Mesothelial cell of epicardium (in vitro differentiated cells): ENCODE measurements around the gene CCDC70. TPM values are rescaled to one million over a fixed set of nuclear protein-coding genes. Genes with fewer than 3 reads are reported as not detected.

Experiments used
- DNase-seq, 2 experiments: peaks; one replicate each; pipeline ENCODE4 v3.0.0; 2021; ENCODE audit warnings: low spot score in 2 of 2; ENCODE audit not compliant: unreplicated experiment in 2 of 2
- H3K27ac Mint-ChIP-seq: 2 replicates; pipeline ENCODE4 v1.8.0; 2021; ENCODE audit warnings: mixed read lengths
- H3K27me3 Mint-ChIP-seq: 2 replicates; pipeline ENCODE4 v1.8.0; 2021; ENCODE audit warnings: low read depth, mixed read lengths
- H3K36me3 Mint-ChIP-seq: 2 replicates; pipeline ENCODE4 v1.8.0; 2021; ENCODE audit warnings: mixed read lengths
- H3K4me1 Mint-ChIP-seq: 2 replicates; pipeline ENCODE4 v1.8.0; 2021; ENCODE audit warnings: mixed read lengths
- H3K4me3 Mint-ChIP-seq: 2 replicates; pipeline ENCODE4 v1.8.0; 2021; ENCODE audit warnings: mild to moderate bottlenecking, moderate library complexity, mixed read lengths
- H3K9me3 Mint-ChIP-seq: 2 replicates; pipeline ENCODE4 v1.8.0; 2021; ENCODE audit warnings: mixed read lengths
- total RNA-seq: library from RNA; stranded (reverse); gene quantifications from 3 replicates; pipeline ENCODE4 v1.2.1, GENCODE V29; 2021
- TF ChIP-seq, protein P1 (sequence below): fragments of 200-600 bp; sonication (generic); IDR thresholded peaks from one replicate; pipeline ENCODE4 v1.5.0; 2021; ENCODE audit warnings: antibody characterized with exemption; ENCODE audit not compliant: unreplicated experiment

Gene CCDC70
- total RNA-seq, 1 donor from 2014 or later = not detected

DNA sequence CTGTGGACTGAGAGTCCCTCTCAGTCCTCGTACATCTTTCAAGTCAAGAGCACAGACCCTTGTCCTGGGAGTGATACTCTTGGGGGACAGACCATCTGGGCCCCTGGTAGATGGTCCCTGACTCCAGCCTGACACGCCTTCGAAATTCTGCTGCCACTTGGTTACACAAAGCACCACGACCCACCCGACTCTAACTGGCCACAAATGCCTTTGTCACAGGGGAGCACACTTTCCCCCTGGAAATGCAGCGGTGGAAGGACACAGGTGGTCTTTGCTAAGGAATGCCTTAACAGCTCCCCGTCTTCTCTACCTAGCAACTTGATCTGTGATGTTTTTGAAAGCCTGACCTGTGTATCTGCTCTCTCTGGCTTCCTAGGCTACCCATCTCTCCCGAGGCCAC, 44.1 kb upstream of the CCDC70 start:
- TF ChIP-seq, protein P1, sequence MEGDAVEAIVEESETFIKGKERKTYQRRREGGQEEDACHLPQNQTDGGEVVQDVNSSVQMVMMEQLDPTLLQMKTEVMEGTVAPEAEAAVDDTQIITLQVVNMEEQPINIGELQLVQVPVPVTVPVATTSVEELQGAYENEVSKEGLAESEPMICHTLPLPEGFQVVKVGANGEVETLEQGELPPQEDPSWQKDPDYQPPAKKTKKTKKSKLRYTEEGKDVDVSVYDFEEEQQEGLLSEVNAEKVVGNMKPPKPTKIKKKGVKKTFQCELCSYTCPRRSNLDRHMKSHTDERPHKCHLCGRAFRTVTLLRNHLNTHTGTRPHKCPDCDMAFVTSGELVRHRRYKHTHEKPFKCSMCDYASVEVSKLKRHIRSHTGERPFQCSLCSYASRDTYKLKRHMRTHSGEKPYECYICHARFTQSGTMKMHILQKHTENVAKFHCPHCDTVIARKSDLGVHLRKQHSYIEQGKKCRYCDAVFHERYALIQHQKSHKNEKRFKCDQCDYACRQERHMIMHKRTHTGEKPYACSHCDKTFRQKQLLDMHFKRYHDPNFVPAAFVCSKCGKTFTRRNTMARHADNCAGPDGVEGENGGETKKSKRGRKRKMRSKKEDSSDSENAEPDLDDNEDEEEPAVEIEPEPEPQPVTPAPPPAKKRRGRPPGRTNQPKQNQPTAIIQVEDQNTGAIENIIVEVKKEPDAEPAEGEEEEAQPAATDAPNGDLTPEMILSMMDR = no peak
- H3K27ac Mint-ChIP-seq = no peak overlapping the region
- H3K36me3 Mint-ChIP-seq = no peaks in the 10 kb centered on the region
- H3K4me1 Mint-ChIP-seq = peaks cover 10% of the 10 kb centered on the region
- peaks cover 31% of the 10 kb centered on the region for H3K27me3 Mint-ChIP-seq
- no peak overlapping the region for H3K4me3 Mint-ChIP-seq
- no peaks in the 10 kb centered on the region for H3K9me3 Mint-ChIP-seq
- no peak for DNase-seq

DNA sequence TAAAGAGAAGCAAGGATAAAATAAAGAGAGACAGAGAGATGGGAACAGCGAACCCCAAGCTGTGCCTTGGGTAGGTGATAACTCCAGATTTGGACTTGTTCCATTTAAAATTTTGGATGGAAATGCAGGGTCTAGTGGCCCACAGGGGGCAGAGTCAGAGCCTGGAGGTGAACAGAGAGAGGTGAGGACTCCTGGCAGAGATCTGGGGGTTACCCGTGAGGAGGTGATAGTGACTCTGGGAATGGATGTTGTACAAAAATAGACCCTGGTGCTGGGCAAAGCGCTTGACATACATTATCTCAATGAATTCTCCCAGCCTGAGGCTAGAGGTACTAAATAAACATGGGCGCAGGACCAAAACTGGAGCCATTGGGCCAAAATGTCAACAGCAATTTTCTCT, 43.5 kb upstream of the CCDC70 start:
- Mint-ChIP-seq H3K4me1 (peaks cover 10% of the 10 kb centered on the region), H3K27ac (no peak overlapping the region), H3K4me3 (no peak overlapping the region), H3K27me3 (peaks cover 31% of the 10 kb centered on the region), H3K9me3 (no peaks in the 10 kb centered on the region), H3K36me3 (no peaks in the 10 kb centered on the region)
- no peak for DNase-seq
- TF ChIP-seq, protein P1 = no peak

DNA sequence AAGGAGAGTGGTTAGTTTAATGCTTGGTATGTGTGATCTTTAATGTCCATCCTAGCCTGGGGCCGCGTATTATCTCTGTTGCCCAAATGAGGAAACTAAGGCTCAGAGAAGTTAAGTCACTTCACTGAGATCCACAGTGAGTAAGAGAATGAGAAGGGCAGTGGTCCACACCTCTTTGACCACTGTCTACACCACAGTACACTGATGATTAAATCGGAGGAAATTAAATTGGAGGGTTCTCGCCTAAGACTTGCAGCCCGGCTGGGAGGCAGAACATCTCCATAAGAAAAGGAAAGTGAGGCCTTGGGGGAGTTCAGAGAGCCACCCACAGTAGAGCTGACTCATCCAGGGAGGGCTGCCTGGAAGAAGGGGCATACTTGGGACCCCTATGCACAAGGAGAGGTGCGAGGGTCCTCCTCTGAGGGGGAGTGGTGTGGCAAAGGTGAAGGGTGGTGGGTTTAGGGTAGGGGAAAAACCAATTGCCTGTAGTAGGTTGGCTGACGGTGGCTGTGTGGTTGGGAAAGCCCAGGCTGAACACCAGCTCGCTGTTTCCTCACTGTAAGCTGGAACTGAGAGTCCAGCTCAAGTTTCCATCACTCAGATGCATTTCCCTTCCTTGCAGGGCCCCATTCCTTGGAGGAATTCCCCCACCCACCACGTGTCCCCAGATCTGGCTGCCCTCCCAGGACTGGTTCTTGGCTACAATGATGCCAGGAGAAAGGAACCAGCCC, 42.8 kb upstream of the CCDC70 start:
- Mint-ChIP-seq H3K9me3 (no peaks in the 10 kb centered on the region), H3K27me3 (peaks cover 31% of the 10 kb centered on the region), H3K4me3 (no peak overlapping the region), H3K36me3 (no peaks in the 10 kb centered on the region), H3K27ac (no peak overlapping the region), H3K4me1 (peaks cover 10% of the 10 kb centered on the region)
- DNase-seq = no peak
- TF ChIP-seq, protein P1 = no peak

DNA sequence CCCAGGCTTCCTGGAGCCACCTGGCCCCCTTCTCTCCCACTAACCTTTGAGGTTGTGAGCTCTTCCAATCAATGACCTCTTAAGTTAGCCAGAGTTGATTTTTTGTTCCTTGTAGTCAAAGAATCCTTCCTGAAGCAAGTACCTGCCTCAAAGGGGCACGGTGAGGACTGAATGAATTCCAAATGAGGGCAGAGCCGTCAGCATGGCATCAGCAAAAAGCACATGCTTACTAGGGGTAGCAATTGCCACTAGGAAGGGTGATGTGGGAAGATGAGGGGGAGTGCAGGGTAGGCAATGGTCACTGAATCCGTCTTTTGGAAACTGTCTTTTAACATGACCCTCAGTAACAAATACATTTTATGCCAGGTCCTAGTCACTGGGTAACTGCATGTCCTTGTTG, 42.2 kb upstream of the CCDC70 start:
- H3K4me3 Mint-ChIP-seq = no peak overlapping the region
- H3K4me1 Mint-ChIP-seq = peaks cover 10% of the 10 kb centered on the region
- H3K9me3 Mint-ChIP-seq = no peaks in the 10 kb centered on the region
- no peaks in the 10 kb centered on the region for H3K36me3 Mint-ChIP-seq
- no peak overlapping the region for H3K27ac Mint-ChIP-seq
- TF ChIP-seq, protein P1 = no peak
- DNase-seq = no peak
- peaks cover 31% of the 10 kb centered on the region for H3K27me3 Mint-ChIP-seq

DNA sequence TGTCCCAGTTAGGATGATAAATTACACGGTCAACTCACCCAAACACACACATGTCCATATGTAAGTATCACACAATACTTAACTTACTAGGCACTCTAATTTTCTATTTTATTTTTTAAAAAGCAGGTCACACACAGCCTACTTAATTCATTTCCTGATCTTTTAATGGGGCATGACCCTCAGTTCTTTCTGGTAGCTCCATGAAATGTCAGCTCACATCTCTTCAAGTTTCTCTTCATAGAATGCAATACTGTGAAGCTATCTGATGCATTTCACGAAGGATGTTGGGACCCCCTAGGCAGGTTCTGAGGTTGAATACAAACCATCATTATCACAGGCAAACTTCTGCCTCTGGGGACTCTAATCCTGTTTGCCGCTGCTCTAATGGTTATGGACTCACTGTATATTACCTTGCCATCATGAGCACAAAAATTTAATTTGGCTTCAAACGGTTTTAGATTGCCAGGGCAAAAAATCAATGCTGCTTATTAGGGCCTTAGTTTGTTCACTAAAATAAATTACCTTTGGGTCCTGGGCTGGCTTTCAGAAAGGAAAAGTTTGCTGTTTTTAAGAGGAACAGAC, 41.7 kb upstream of the CCDC70 start:
- Mint-ChIP-seq H3K4me1 (peaks cover 9% of the 10 kb centered on the region), H3K27ac (no peak overlapping the region), H3K4me3 (no peak overlapping the region), H3K9me3 (no peaks in the 10 kb centered on the region), H3K36me3 (no peaks in the 10 kb centered on the region), H3K27me3 (peaks cover 31% of the 10 kb centered on the region)
- no peak for DNase-seq
- TF ChIP-seq, protein P1 = no peak
